A549 (cell line): ENCODE data around the gene SYNE3.

Experiments used
- CTCF ChIP-seq: fragments of >200 bp; sonication (Bioruptor Twin); formaldehyde crosslinking; IDR thresholded peaks from 3 replicates; pipeline ENCODE4 v1.5.1; 2016
- EP300 ChIP-seq, 2 experiments: fragments of >200 bp; sonication (Bioruptor Twin); formaldehyde crosslinking; IDR thresholded peaks; 2 replicates in 1 of 2; 3 replicates in 1 of 2; pipeline ENCODE4 v1.6.1; 2016 to 2017
- POLR2A ChIP-seq: IDR thresholded peaks from 2 replicates; pipeline ENCODE4 v1.6.1; 2012; ENCODE audit warnings: mild to moderate bottlenecking, low read length
- RAD21 ChIP-seq, 2 experiments: fragments of >200 bp in 1 of 2; sonication (Bioruptor Twin) in 1 of 2; formaldehyde crosslinking in 1 of 2; IDR thresholded peaks in 1 of 2; conservative IDR thresholded peaks in 1 of 2; 2 replicates in 1 of 2; 3 replicates in 1 of 2; pipeline ENCODE4 v1.6.1; 2012 to 2018; ENCODE audit warnings: inconsistent platforms in 1 of 2

- TF ChIP-seq RAD21 (conservative IDR thresholded peaks at IDR 0.05 in 1 of 2, IDR thresholded peaks at IDR 0.05 in 1 of 2), result no peak
- no peak for TF ChIP-seq CTCF
- TF ChIP-seq POLR2A, result no peak
- TF ChIP-seq EP300 (IDR thresholded peaks at IDR 0.05), result no peak
Measured at GRCh38 chr14:95523815-95524448, 7.5 kb upstream of the SYNE3 start.
